ENCODE measurements around the gene BTNL8. TPM values are rescaled to one million over a fixed set of nuclear protein-coding genes. Genes with fewer than 3 reads are reported as not detected.

BTNL8 gene
- total and polyA plus RNA-seq, 2 donors (not counting 3 experiments of a cell fraction or from before 2014, with no cell fraction given) = not detected

DNA sequence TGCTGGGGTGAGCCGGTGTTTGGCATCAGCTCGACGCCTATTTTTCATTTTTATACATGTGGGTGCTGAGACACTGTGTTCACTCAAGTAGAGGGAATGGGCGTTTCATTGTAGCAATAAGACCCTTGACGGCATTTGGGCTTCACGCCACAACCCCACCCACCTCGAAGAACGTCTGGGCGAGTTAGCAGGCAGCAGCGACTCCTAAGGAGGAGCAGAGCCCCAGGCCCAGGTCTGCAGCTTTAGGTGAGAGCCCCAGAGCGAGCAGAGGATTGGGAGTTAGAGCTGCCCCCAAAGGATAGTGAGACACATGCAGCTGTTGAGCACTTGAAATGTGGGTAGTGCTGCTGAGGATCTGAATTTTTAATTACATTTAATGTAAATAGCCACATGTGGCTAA lies 36.3 kb upstream of the BTNL8 start:
- no peak for DNase-seq (ENCODE audit: low read depth, low spot score)
- Histone ChIP-seq H3K27ac (ENCODE audit: insufficient read depth, low read depth, low read length) (no peak overlapping the region), H3K36me3 (ENCODE audit: control insufficient read depth in 2 of 2, extremely low read depth in 1 of 2, insufficient read depth in 2 of 2, low read length in 2 of 2) (no peaks in the 10 kb centered on the region), H3K27me3 (ENCODE audit: control insufficient read depth in 2 of 2, insufficient read depth in 2 of 2, low read length in 2 of 2) (no peaks in the 10 kb centered on the region), H3K4me3 (replicated peaks in 1 of 3; ENCODE audit: insufficient read depth in 1 of 3, low read depth in 1 of 3, low read length in 3 of 3) (no peak overlapping the region), H3K9me1 (replicated peaks; ENCODE audit: control insufficient read depth, extremely low read depth, insufficient read depth, low read length) (no peaks in the 10 kb centered on the region), H3K9ac (replicated peaks; ENCODE audit: extremely low read depth, insufficient read depth, low read length) (no peak overlapping the region), H3K79me2 (ENCODE audit: control insufficient read depth, insufficient read depth, low read length) (peaks cover 6% of the 10 kb centered on the region), H3K9me3 (replicated peaks; ENCODE audit: control insufficient read depth, insufficient read depth, low read length) (no peaks in the 10 kb centered on the region), H4K20me1 (replicated peaks; ENCODE audit: control insufficient read depth, extremely low read depth, insufficient read depth, low read length) (no peaks in the 10 kb centered on the region), H2AFZ (ENCODE audit: low read depth, low read length) (no peak overlapping the region), H3K4me1 (ENCODE audit: control insufficient read depth, extremely low read depth, insufficient read depth, low read length) (peaks cover 10% of the 10 kb centered on the region), H3K4me2 (ENCODE audit: insufficient read depth, low read length) (no peak overlapping the region)
- CTCF ChIA-PET = no interaction called here
- POLR2A ChIA-PET = interaction anchor here (0.7 kb wide), 1 partner anchor 10 kb away, joined by 4 read pairs; no protein-coding TSS in a partner anchor
- TF ChIP-seq POLR2A (IDR thresholded peaks at IDR 0.05; ENCODE audit: low read depth, low read length) (no peak), EZH2 (IDR thresholded peaks at IDR 0.05; ENCODE audit: borderline replicate concordance, low read depth, low read length, severe bottlenecking) (no peak), FOS (IDR thresholded peaks at IDR 0.05; ENCODE audit: borderline replicate concordance, insufficient read depth, low read length) (no peak), JUN (IDR thresholded peaks at IDR 0.05; ENCODE audit: borderline replicate concordance, insufficient read depth, insufficient read length, low read depth) (no peak), GATA2 (IDR thresholded peaks at IDR 0.05; ENCODE audit: insufficient read depth, insufficient read length, low read depth, low read length) (no peak), MYC (IDR thresholded peaks at IDR 0.05; ENCODE audit: low read depth, low read length) (no peak), POLR2AphosphoS5 (IDR thresholded peaks at IDR 0.05; ENCODE audit: insufficient read depth, low read depth, low read length) (no peak)
- TF ChIP-seq, protein P1, sequence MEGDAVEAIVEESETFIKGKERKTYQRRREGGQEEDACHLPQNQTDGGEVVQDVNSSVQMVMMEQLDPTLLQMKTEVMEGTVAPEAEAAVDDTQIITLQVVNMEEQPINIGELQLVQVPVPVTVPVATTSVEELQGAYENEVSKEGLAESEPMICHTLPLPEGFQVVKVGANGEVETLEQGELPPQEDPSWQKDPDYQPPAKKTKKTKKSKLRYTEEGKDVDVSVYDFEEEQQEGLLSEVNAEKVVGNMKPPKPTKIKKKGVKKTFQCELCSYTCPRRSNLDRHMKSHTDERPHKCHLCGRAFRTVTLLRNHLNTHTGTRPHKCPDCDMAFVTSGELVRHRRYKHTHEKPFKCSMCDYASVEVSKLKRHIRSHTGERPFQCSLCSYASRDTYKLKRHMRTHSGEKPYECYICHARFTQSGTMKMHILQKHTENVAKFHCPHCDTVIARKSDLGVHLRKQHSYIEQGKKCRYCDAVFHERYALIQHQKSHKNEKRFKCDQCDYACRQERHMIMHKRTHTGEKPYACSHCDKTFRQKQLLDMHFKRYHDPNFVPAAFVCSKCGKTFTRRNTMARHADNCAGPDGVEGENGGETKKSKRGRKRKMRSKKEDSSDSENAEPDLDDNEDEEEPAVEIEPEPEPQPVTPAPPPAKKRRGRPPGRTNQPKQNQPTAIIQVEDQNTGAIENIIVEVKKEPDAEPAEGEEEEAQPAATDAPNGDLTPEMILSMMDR (IDR thresholded peaks at IDR 0.05; ENCODE audit: extremely low read depth in 1 of 2, insufficient read depth in 1 of 2, low read depth in 1 of 2, low read length in 2 of 2) = no peak
- TF ChIP-seq, protein P2, sequence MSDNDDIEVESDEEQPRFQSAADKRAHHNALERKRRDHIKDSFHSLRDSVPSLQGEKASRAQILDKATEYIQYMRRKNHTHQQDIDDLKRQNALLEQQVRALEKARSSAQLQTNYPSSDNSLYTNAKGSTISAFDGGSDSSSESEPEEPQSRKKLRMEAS (IDR thresholded peaks at IDR 0.05; ENCODE audit: insufficient read depth, insufficient read length) = no peak
- intact Hi-C loops (cut with micrococcal nuclease) = no loop called here
- dilution Hi-C loops (cut with MboI; ENCODE audit: extremely low pct_ligation_motif_present, low sequenced_read_pairs) = no loop called here
- BruUV-seq (replicated peaks) = no TSS peak
- no peak for FAIRE-seq
